ENCODE results near the gene NDOR1. TPM values are rescaled to one million over a fixed set of nuclear protein-coding genes. Genes with fewer than 3 reads are reported as not detected.

NDOR1 gene
- total RNA-seq, 1 donor from 2014 or later, result 31.6 TPM

GRCh38 chr9:137162505-137163364, 42.8 kb upstream of the NDOR1 start:
- Mint-ChIP-seq H3K27me3 (ENCODE audit: unreplicated experiment) (peaks cover 26% of the 10 kb centered on the region), H3K4me1 (ENCODE audit: low read depth, unreplicated experiment) (peaks cover 10% of the 10 kb centered on the region), H3K27ac (ENCODE audit: unreplicated experiment) (no peak overlapping the region), H3K4me3 (ENCODE audit: unreplicated experiment) (peak overlapping the region; percentile 69), H3K36me3 (ENCODE audit: unreplicated experiment) (no peaks in the 10 kb centered on the region), H3K9me3 (ENCODE audit: unreplicated experiment) (peaks cover 5% of the 10 kb centered on the region)
- no peak for TF ChIP-seq CTCF (IDR thresholded peaks at IDR 0.05; ENCODE audit: partially characterized antibody, unreplicated experiment)
- no peak for DNase-seq

GRCh38 chr9:137163365-137163715, 42.2 kb upstream of the NDOR1 start:
- H3K4me1 Mint-ChIP-seq (ENCODE audit: low read depth, unreplicated experiment), result peaks cover 6% of the 10 kb centered on the region
- TF ChIP-seq CTCF (IDR thresholded peaks at IDR 0.05; ENCODE audit: partially characterized antibody, unreplicated experiment), result no peak
- DNase-seq, result no peak
- no peak overlapping the region for H3K27ac Mint-ChIP-seq (ENCODE audit: unreplicated experiment)
- H3K36me3 Mint-ChIP-seq (ENCODE audit: unreplicated experiment), result no peaks in the 10 kb centered on the region
- peaks cover 26% of the 10 kb centered on the region for H3K27me3 Mint-ChIP-seq (ENCODE audit: unreplicated experiment)
- peaks cover 5% of the 10 kb centered on the region for H3K9me3 Mint-ChIP-seq (ENCODE audit: unreplicated experiment)
- H3K4me3 Mint-ChIP-seq (ENCODE audit: unreplicated experiment), result peak overlapping the region; percentile 69

- Mint-ChIP-seq H3K27ac (ENCODE audit: unreplicated experiment) (no peak overlapping the region), H3K9me3 (ENCODE audit: unreplicated experiment) (peaks cover 5% of the 10 kb centered on the region)
- TF ChIP-seq CTCF (IDR thresholded peaks at IDR 0.05; ENCODE audit: partially characterized antibody, unreplicated experiment), result no peak
These were observed 41.7 kb upstream of the NDOR1 start for GRCh38 chr9:137163805-137164204.

GRCh38 chr9:137164370-137165249, 40.9 kb upstream of the NDOR1 start:
- peaks cover 3% of the 10 kb centered on the region for H3K9me3 Mint-ChIP-seq (ENCODE audit: unreplicated experiment)
- no peaks in the 10 kb centered on the region for H3K4me1 Mint-ChIP-seq (ENCODE audit: low read depth, unreplicated experiment)
- peaks cover 21% of the 10 kb centered on the region for H3K27me3 Mint-ChIP-seq (ENCODE audit: unreplicated experiment)
- no peaks in the 10 kb centered on the region for H3K36me3 Mint-ChIP-seq (ENCODE audit: unreplicated experiment)
- DNase-seq, result no peak
- no peak overlapping the region for H3K27ac Mint-ChIP-seq (ENCODE audit: unreplicated experiment)
- no peak for TF ChIP-seq CTCF (IDR thresholded peaks at IDR 0.05; ENCODE audit: partially characterized antibody, unreplicated experiment)
- H3K4me3 Mint-ChIP-seq (ENCODE audit: unreplicated experiment), result no peak overlapping the region

More at GRCh38 chr9:137163805-137164204, 41.7 kb upstream of the NDOR1 start:
- H3K4me1 Mint-ChIP-seq (ENCODE audit: low read depth, unreplicated experiment), result peaks cover 5% of the 10 kb centered on the region
- peaks cover 26% of the 10 kb centered on the region for H3K27me3 Mint-ChIP-seq (ENCODE audit: unreplicated experiment)
- H3K36me3 Mint-ChIP-seq (ENCODE audit: unreplicated experiment), result no peaks in the 10 kb centered on the region
- no peak overlapping the region for H3K4me3 Mint-ChIP-seq (ENCODE audit: unreplicated experiment)
- no peak for DNase-seq
